Neural crest cell (in vitro differentiated cells): ENCODE results near the gene TSGA10IP. TPM values are rescaled to one million over a fixed set of nuclear protein-coding genes. Genes with fewer than 3 reads are reported as not detected.

Experiments used
- DNase-seq: peaks from one replicate; pipeline ENCODE4 v3.0.0; 2021; ENCODE audit warnings: low read depth, mixed read lengths, low spot score
- H3K27ac Mint-ChIP-seq: one replicate; pipeline ENCODE4 v1.8.0; 2021; ENCODE audit warnings: mild to moderate bottlenecking, mixed read lengths; ENCODE audit not compliant: unreplicated experiment
- H3K27me3 Mint-ChIP-seq: 2 replicates; pipeline ENCODE4 v1.8.0; 2021; ENCODE audit warnings: low read depth, mild to moderate bottlenecking, mixed read lengths
- H3K36me3 Mint-ChIP-seq: 2 replicates; pipeline ENCODE4 v1.8.0; 2021; ENCODE audit warnings: low read depth, mild to moderate bottlenecking, mixed read lengths
- H3K4me1 Mint-ChIP-seq: 2 replicates; pipeline ENCODE4 v1.8.0; 2021; ENCODE audit warnings: mixed read lengths
- H3K4me3 Mint-ChIP-seq: one replicate; pipeline ENCODE4 v1.8.0; 2021; ENCODE audit warnings: mild to moderate bottlenecking, mixed read lengths
- H3K9me3 Mint-ChIP-seq: 2 replicates; pipeline ENCODE4 v1.8.0; 2021; ENCODE audit warnings: mixed read lengths
- CTCF ChIP-seq: fragments of 200-600 bp; sonication (generic); conservative IDR thresholded peaks from 2 replicates; pipeline ENCODE4 v1.5.0; 2021; ENCODE audit warnings: antibody characterized with exemption, mild to moderate bottlenecking
- total RNA-seq: library from RNA; stranded (reverse); gene quantifications from 2 replicates; pipeline ENCODE4 v1.2.1, GENCODE V29; 2021

The TSGA10IP gene
- total RNA-seq, 1 donor from 2014 or later, result 2.7 TPM

DNA sequence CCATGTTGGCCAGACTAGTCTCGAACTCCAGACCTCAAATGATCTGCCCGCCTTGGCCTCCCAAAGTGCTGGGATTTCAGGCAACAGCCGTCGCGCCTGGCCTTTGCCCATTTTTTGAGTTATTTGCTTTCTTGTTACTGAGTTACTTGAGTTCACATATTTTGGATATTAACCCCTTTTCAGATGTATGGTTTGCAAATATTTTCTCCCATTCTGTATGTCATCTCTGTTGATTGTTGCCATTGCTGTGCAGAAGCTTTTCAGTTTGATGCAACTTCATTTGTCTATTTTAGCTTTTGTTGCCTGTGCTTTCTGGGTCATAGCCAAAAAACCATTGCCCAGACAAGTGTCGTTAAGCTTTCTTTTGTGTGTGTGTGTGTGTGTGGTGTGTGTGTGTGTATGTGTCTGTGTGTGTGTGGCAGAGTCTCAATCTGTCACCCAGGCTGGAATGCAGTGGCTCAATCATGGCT, 6.8 kb downstream of the TSGA10IP start:
- TF ChIP-seq CTCF, result no peak
- Mint-ChIP-seq H3K9me3 (no peaks in the 10 kb centered on the region), H3K36me3 (no peaks in the 10 kb centered on the region), H3K4me1 (no peaks in the 10 kb centered on the region), H3K4me3 (no peak overlapping the region), H3K27me3 (peaks cover 4% of the 10 kb centered on the region), H3K27ac (no peak overlapping the region)
- no peak for DNase-seq

DNA sequence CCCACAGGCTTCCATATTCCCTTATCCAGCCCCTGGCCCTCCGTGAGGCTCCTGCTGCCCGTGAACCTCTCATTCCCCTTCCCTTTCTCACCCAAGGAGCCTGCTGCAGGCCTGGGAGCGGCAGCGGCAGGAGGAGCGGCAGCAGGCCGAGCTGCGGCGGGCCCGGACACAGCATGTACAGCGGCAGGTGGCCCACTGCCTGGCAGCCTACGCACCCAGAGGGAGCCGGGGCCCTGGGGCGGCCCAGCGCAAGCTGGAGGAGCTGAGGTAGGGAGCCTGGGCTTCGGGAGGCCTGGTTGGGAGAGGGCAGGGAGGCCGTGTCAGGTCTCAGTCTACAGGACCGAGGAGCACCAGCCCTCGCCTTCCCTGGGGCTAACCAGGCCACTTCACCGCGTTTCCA, 8.2 kb downstream of the TSGA10IP start:
- DNase-seq, result no peak
- no peak overlapping the region for H3K27ac Mint-ChIP-seq
- no peaks in the 10 kb centered on the region for H3K9me3 Mint-ChIP-seq
- peaks cover under 1% of the 10 kb centered on the region for H3K27me3 Mint-ChIP-seq
- H3K4me1 Mint-ChIP-seq, result no peaks in the 10 kb centered on the region
- H3K36me3 Mint-ChIP-seq, result no peaks in the 10 kb centered on the region
- TF ChIP-seq CTCF, result no peak
- no peak overlapping the region for H3K4me3 Mint-ChIP-seq

DNA sequence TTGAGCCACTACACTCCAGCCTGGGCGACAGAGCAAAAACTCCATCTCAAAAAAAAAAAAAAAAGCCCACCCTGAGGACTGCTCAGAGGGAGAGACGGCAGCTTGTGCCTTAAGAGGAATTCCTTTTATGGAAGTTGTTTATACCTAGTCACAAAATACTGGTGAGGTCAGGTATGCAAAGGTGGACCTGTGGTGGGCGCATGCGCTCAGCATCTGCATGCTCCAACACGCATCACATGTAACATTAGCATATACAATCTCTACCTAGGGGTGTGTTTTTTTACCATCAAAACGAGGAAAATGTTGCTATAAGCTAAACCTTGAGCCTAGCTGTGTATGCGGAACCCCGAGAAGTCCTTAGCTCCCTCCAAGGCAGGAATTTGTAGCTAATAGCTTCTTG, 9.5 kb downstream of the TSGA10IP start:
- Mint-ChIP-seq H3K9me3 (no peaks in the 10 kb centered on the region), H3K27ac (no peak overlapping the region), H3K27me3 (no peaks in the 10 kb centered on the region), H3K4me3 (no peak overlapping the region), H3K36me3 (no peaks in the 10 kb centered on the region), H3K4me1 (no peaks in the 10 kb centered on the region)
- no peak for DNase-seq
- TF ChIP-seq CTCF, result no peak

GRCh38 chr11:65958291-65958690, 13.0 kb downstream of the TSGA10IP start:
- no peak overlapping the region for H3K27ac Mint-ChIP-seq
- TF ChIP-seq CTCF, result no peak
- no peaks in the 10 kb centered on the region for H3K36me3 Mint-ChIP-seq
- H3K9me3 Mint-ChIP-seq, result no peaks in the 10 kb centered on the region
- no peak for DNase-seq
- H3K4me3 Mint-ChIP-seq, result peak overlapping the region; percentile 7
- peaks cover 22% of the 10 kb centered on the region for H3K4me1 Mint-ChIP-seq
- no peaks in the 10 kb centered on the region for H3K27me3 Mint-ChIP-seq

GRCh38 chr11:65958774-65959420, 13.6 kb downstream of the TSGA10IP start:
- no peaks in the 10 kb centered on the region for H3K9me3 Mint-ChIP-seq
- no peak for DNase-seq
- peaks cover 22% of the 10 kb centered on the region for H3K4me1 Mint-ChIP-seq
- no peaks in the 10 kb centered on the region for H3K36me3 Mint-ChIP-seq
- H3K4me3 Mint-ChIP-seq, result peak overlapping the region; percentile 7
- TF ChIP-seq CTCF, result no peak
- H3K27ac Mint-ChIP-seq, result no peak overlapping the region
- H3K27me3 Mint-ChIP-seq, result no peaks in the 10 kb centered on the region
